OCI-LY3 (cell line): ENCODE measurements around the gene ILF3.

Source experiments
- H2AFZ ChIP-seq: fragments of 200-600, 300-600 bp; shearing (Covaris generic); 2 replicates; pipeline ENCODE4 v1.6.0; 2014; ENCODE audit warnings: antibody characterized with exemption, low read depth, low read length
- H3K27ac ChIP-seq: fragments of 200-600, 300-600 bp; sonication (generic); 2 replicates; pipeline ENCODE4 v1.5.1; 2014; ENCODE audit warnings: mild to moderate bottlenecking, low read length, moderate library complexity, mixed read lengths
- H3K27me3 ChIP-seq: fragments of 200-600, 300-600 bp; sonication (generic); 2 replicates; pipeline ENCODE4 v1.6.1; 2014; ENCODE audit warnings: low read depth, low read length, mixed read lengths
- H3K36me3 ChIP-seq: fragments of 200-600, 300-600 bp; sonication (generic); replicated peaks from 2 replicates; pipeline ENCODE3; 2014; ENCODE audit warnings: low read depth, low read length, mixed read lengths
- H3K4me1 ChIP-seq: fragments of 300-600, 200-600 bp; sonication (generic); 2 replicates; pipeline ENCODE4 v1.6.1; 2014; ENCODE audit warnings: low read length, mixed read lengths
- H3K4me2 ChIP-seq: fragments of 200-600, 300-600 bp; sonication (generic); 2 replicates; pipeline ENCODE4 v1.6.1; 2014; ENCODE audit warnings: low read length, mixed read lengths
- H3K4me3 ChIP-seq: fragments of 300-600, 200-600 bp; sonication (generic); 2 replicates; pipeline ENCODE4 v1.5.1; 2014; ENCODE audit warnings: antibody characterized with exemption, mild to moderate bottlenecking, low read length, moderate library complexity
- H3K79me2 ChIP-seq: fragments of 300-600, 200-600 bp; shearing (Covaris generic); 2 replicates; pipeline ENCODE4 v1.6.1; 2014; ENCODE audit warnings: mild to moderate bottlenecking, low read length, mixed read lengths
- H3K9ac ChIP-seq: fragments of 300-600, 200-600 bp; shearing (Covaris generic); 2 replicates; pipeline ENCODE4 v1.6.0; 2014; ENCODE audit warnings: mild to moderate bottlenecking, low read length, moderate library complexity
- H3K9me3 ChIP-seq: fragments of 200-600, 300-600 bp; shearing (Covaris generic); 2 replicates; pipeline ENCODE4 v1.6.1; 2014; ENCODE audit warnings: low read length, mixed read lengths; ENCODE audit not compliant: insufficient read depth
- H4K20me1 ChIP-seq: fragments of 200-600, 300-600 bp; sonication (generic); 2 replicates; pipeline ENCODE4 v1.6.1; 2016; ENCODE audit warnings: low read length, mixed read lengths; ENCODE audit not compliant: insufficient read depth
- EZH2phosphoT487 ChIP-seq: fragments of 200-600 bp; shearing (Covaris generic); IDR thresholded peaks from 2 replicates; pipeline ENCODE4 v1.6.1; 2018; ENCODE audit warnings: antibody characterized with exemption, mixed run types, low read depth
- TF ChIP-seq, protein P1 (sequence below): fragments of 200-600, 300-600 bp; sonication (generic); IDR thresholded peaks from 2 replicates; pipeline ENCODE4 v1.5.1; 2014; ENCODE audit warnings: antibody characterized with exemption, low read length, low read depth

Gene ILF3

DNA sequence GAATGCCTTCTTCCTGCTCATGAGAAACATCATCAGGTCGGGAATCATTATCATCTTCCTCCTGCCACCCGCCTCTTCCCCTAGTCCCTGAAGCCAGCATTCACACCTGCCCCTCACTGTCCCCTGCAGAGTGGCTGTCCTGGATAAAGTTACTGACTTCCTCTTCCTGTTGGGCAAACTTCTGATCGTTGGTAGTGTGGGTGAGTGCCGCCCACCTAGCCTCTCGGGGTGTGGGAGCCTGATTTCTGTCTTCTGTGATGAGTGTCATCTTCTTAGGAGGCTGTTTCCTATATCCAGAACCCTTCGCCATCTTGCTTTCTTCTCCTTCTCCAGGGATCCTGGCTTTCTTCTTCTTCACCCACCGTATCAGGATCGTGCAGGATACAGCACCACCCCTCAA, 16.3 kb upstream of the ILF3 start:
- Histone ChIP-seq H3K27me3 (no peaks in the 10 kb centered on the region), H3K36me3 (peaks cover 37% of the 10 kb centered on the region), H3K9ac (no peak overlapping the region), H3K27ac (no peak overlapping the region), H3K4me1 (peaks cover 23% of the 10 kb centered on the region), H3K4me3 (no peak overlapping the region), H2AFZ (no peak overlapping the region), H3K9me3 (no peaks in the 10 kb centered on the region), H4K20me1 (peaks cover 11% of the 10 kb centered on the region; the same call in 1 of the 2 replicates), H3K4me2 (no peak overlapping the region), H3K79me2 (no peaks in the 10 kb centered on the region)
- TF ChIP-seq, protein P1, sequence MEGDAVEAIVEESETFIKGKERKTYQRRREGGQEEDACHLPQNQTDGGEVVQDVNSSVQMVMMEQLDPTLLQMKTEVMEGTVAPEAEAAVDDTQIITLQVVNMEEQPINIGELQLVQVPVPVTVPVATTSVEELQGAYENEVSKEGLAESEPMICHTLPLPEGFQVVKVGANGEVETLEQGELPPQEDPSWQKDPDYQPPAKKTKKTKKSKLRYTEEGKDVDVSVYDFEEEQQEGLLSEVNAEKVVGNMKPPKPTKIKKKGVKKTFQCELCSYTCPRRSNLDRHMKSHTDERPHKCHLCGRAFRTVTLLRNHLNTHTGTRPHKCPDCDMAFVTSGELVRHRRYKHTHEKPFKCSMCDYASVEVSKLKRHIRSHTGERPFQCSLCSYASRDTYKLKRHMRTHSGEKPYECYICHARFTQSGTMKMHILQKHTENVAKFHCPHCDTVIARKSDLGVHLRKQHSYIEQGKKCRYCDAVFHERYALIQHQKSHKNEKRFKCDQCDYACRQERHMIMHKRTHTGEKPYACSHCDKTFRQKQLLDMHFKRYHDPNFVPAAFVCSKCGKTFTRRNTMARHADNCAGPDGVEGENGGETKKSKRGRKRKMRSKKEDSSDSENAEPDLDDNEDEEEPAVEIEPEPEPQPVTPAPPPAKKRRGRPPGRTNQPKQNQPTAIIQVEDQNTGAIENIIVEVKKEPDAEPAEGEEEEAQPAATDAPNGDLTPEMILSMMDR, result no peak
- no peak for TF ChIP-seq EZH2phosphoT487

DNA sequence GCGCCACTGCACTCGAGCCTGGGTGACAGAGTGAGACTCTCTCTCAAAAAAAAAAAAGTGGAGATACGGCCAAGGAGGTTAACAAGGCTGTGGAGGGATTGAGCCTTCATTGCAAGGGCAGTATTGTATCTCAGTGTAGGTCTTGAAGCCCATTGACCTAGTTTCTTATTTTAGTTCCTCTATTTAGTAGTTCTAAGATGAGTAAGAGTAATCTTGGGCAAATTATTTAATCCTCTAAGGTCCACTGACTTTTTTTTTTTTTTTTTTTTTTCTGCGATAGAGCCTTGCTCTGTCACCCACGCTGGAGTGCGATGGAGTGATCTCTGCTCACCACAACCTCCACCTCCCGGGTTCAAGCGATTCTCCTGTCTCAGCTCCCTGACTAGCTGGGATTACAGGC, 14.3 kb upstream of the ILF3 start:
- Histone ChIP-seq H3K27me3 (no peaks in the 10 kb centered on the region), H3K79me2 (no peaks in the 10 kb centered on the region), H4K20me1 (peaks cover 15% of the 10 kb centered on the region; the same call in 1 of the 2 replicates), H3K27ac (peak overlapping the region; percentile 64), H3K36me3 (peaks cover 32% of the 10 kb centered on the region), H3K4me3 (peak overlapping the region; percentile 46), H3K9ac (no peak overlapping the region), H2AFZ (no peak overlapping the region), H3K9me3 (no peaks in the 10 kb centered on the region), H3K4me2 (peak overlapping the region; percentile 65), H3K4me1 (peaks cover 26% of the 10 kb centered on the region)
- TF ChIP-seq, protein P1, result no peak
- TF ChIP-seq EZH2phosphoT487, result no peak

DNA sequence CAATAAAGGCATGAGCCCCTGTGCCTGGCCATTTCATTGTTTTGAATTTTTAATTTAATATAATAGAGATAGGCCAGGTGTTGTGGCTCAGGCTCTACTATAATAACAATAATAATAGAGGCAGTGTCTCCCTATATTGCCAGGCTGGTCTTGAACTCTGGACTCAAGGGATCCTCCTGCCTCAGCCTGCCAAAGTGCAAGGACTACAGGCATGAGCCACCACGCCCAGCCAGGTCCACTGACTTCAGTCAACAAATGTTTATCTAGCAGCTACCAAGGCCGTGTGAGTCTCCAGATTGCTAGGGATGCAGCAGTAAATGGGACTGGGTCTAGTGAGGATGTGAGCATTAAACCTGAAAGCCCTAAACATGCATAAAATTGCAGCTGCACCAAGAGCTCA, 13.8 kb upstream of the ILF3 start:
- peaks cover 15% of the 10 kb centered on the region; the same call in 1 of the 2 replicates for H4K20me1 ChIP-seq

DNA sequence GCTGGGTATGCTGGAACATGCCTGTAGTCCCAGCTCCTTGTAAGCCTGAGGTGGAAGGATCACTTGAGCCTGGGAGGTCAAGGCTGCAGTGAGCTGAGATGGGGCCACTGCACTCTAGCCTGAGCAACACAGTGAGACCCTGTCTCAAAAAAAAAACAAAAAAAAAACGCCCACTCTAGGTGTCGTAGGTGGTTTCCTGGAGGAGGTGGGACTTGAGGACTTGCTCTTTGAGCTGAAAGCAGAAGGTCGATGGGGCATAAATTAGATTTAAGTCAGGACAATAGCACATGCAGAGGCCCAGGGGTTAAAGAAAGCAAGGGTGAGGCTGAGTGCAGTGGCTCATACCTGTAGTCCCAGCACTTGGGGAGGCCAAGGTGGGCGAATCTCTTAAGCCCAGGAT, 12.9 kb upstream of the ILF3 start:
- peaks cover 15% of the 10 kb centered on the region; the same call in 1 of the 2 replicates for H4K20me1 ChIP-seq
- H3K9ac ChIP-seq, result no peak overlapping the region
- peaks cover 23% of the 10 kb centered on the region for H3K36me3 ChIP-seq

More for the DNA sequence above, 13.8 kb upstream of the ILF3 start:
- H2AFZ ChIP-seq, result no peak overlapping the region
- peak overlapping the region; percentile 65 for H3K4me2 ChIP-seq
- no peak overlapping the region for H3K9ac ChIP-seq
- no peak for TF ChIP-seq EZH2phosphoT487
- TF ChIP-seq, protein P1, result no peak
- H3K4me1 ChIP-seq, result peaks cover 23% of the 10 kb centered on the region
- no peak overlapping the region for H3K4me3 ChIP-seq
- peaks cover 27% of the 10 kb centered on the region for H3K36me3 ChIP-seq
- H3K9me3 ChIP-seq, result no peaks in the 10 kb centered on the region
- no peaks in the 10 kb centered on the region for H3K79me2 ChIP-seq
- no peaks in the 10 kb centered on the region for H3K27me3 ChIP-seq
- H3K27ac ChIP-seq, result no peak overlapping the region

More for the DNA sequence above, 12.9 kb upstream of the ILF3 start:
- H3K79me2 ChIP-seq, result no peaks in the 10 kb centered on the region
- no peak overlapping the region for H3K4me2 ChIP-seq
- H2AFZ ChIP-seq, result no peak overlapping the region
- no peak overlapping the region for H3K27ac ChIP-seq
- TF ChIP-seq EZH2phosphoT487, result no peak
- TF ChIP-seq, protein P1, result no peak
- peaks cover 21% of the 10 kb centered on the region for H3K4me1 ChIP-seq
- no peaks in the 10 kb centered on the region for H3K9me3 ChIP-seq
- no peaks in the 10 kb centered on the region for H3K27me3 ChIP-seq
- no peak overlapping the region for H3K4me3 ChIP-seq
